HG03025 (cell line): ENCODE measurements around the gene ZFYVE27.

Experiments
- ATAC-seq: cut with Tn5 transposase; IDR thresholded peaks from one replicate; pipeline ENCODE4 v1.9.1; 2021; ENCODE audit warnings: mild to moderate bottlenecking, moderate library complexity; ENCODE audit not compliant: unreplicated experiment, low FRiP score

ZFYVE27 gene

GRCh38 chr10:97714401-97715258 lies 22.3 kb upstream of the ZFYVE27 start:
- peak; percentile 30 for ATAC-seq

- ATAC-seq, result no peak
Measured at GRCh38 chr10:97715259-97715874, 21.6 kb upstream of the ZFYVE27 start.

GRCh38 chr10:97717627-97718026 lies 19.3 kb upstream of the ZFYVE27 start:
- ATAC-seq, result no peak

GRCh38 chr10:97718178-97718577 lies 18.8 kb upstream of the ZFYVE27 start:
- ATAC-seq, result no peak

- ATAC-seq, result no peak
Measured at GRCh38 chr10:97718659-97719142, 18.2 kb upstream of the ZFYVE27 start.

- ATAC-seq, result no peak
Measured at GRCh38 chr10:97719602-97720001, 17.3 kb upstream of the ZFYVE27 start.

- ATAC-seq, result no peak
Measured at GRCh38 chr10:97721871-97722780, 14.8 kb upstream of the ZFYVE27 start.

- ATAC-seq, result no peak
Measured at GRCh38 chr10:97723001-97723400, 13.9 kb upstream of the ZFYVE27 start.

GRCh38 chr10:97724341-97724941 lies 12.5 kb upstream of the ZFYVE27 start:
- ATAC-seq, result no peak

GRCh38 chr10:97726636-97727178 lies 10.2 kb upstream of the ZFYVE27 start:
- ATAC-seq, result no peak

GRCh38 chr10:97729014-97729413 lies 7.9 kb upstream of the ZFYVE27 start:
- ATAC-seq, result no peak

- ATAC-seq, result no peak
Measured at GRCh38 chr10:97731346-97732051, 5.4 kb upstream of the ZFYVE27 start.

- ATAC-seq, result no peak
Measured at GRCh38 chr10:97732052-97732359, 4.9 kb upstream of the ZFYVE27 start.

GRCh38 chr10:97733256-97733655 lies 3.7 kb upstream of the ZFYVE27 start:
- no peak for ATAC-seq

- ATAC-seq, result no peak
Measured at GRCh38 chr10:97734021-97734420, 2.9 kb upstream of the ZFYVE27 start.

GRCh38 chr10:97736403-97736901 lies 476 bp upstream of the ZFYVE27 start:
- ATAC-seq, result peak; percentile 11

GRCh38 chr10:97737770-97738265 lies 890 bp downstream of the ZFYVE27 start:
- no peak for ATAC-seq

GRCh38 chr10:97738616-97739015 lies 1.7 kb downstream of the ZFYVE27 start:
- ATAC-seq, result no peak

- ATAC-seq, result no peak
Measured at GRCh38 chr10:97740613-97741012, 3.7 kb downstream of the ZFYVE27 start.
